GM19328 (cell line): Measurements from ENCODE around the gene SLC12A7.

Experiments used
- ATAC-seq: cut with Tn5 transposase; IDR thresholded peaks from one replicate; pipeline ENCODE4 v1.9.1; 2021; ENCODE audit warnings: mild to moderate bottlenecking, moderate library complexity; ENCODE audit not compliant: unreplicated experiment

Gene SLC12A7

DNA sequence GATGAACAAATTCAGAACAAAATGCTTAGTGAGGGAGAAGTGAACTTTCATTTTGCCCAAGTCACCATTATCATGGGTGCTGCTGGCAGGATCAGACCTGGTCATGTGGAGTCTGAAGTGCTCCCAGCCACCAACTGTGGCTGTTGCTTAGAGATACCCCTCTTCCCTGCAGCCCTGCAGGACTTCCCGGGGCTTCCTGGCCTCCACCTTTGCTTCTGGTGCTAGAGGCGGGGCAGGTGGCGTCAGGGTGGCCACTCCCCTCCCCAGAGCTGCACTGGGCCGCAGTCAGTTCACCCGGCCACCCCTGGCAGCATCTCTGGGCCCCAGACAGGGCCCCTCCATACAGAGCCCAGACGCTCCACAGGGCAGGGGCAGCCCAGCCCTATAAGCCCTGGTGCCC is 30.0 kb upstream of the SLC12A7 start:
- no peak for ATAC-seq

DNA sequence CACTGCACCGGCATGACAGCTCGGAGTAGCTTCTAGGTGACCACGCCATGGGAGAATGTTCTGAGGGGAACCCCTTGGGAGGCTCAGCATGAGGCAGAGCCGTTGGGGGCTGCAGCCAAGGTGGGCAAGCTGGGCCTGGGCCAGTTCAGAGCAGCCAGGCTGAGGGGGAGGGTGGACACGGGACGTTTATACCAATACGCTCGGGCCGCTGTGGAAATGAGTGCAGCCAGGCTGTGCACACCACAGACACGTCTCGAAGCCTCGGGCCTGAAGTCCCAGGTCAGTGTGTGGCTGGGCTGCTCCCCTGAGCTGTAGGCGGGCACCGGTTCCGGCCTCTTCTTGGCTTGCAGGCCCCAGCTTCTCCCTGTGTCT is 28.9 kb upstream of the SLC12A7 start:
- ATAC-seq: no peak

- ATAC-seq: peak; percentile 78
Observed at GRCh38 chr5:1140171-1140817, 28.4 kb upstream of the SLC12A7 start.

- ATAC-seq: no peak
Observed at GRCh38 chr5:1139331-1140170, 27.7 kb upstream of the SLC12A7 start.

DNA sequence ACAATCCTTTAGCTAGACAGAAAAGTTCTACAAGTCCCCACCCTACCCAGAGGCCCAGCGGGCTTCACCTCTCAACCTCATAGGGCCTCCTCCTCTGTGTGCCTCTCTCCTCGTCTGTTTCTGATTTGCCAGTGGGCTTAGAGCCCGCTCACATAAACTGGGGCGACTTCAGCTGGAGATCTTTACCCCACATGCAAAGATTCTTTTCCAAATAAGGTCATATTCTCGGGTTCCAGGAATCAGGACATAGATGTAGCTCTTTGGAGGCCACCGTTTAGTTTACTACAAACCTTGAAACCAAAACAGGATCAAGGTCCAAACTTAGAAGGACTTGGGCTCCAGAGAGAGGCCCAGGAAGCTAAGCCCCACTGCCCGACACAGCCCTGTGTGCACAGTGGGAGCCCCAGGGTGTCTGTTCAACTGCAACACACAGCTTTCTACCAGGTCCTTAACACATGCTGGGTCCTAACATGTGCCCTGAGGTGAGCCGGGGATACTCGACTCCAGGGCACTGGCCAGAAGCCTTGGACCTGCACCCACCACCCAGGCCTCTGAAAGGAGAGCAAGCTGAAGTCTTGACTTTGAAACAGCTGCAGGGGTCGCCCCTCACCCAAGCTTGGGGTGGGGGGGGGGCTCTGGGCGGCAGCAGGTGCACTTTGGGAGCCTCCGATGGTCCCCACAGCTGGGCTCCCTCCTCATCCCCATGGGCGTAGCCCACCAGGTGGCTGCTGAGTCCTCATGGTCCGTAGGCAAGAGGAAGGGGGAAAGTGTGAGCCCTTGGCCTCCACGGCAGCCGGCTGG is 26.8 kb upstream of the SLC12A7 start:
- ATAC-seq: no peak

- no peak for ATAC-seq
Observed at GRCh38 chr5:1137567-1138444, 25.9 kb upstream of the SLC12A7 start.

DNA sequence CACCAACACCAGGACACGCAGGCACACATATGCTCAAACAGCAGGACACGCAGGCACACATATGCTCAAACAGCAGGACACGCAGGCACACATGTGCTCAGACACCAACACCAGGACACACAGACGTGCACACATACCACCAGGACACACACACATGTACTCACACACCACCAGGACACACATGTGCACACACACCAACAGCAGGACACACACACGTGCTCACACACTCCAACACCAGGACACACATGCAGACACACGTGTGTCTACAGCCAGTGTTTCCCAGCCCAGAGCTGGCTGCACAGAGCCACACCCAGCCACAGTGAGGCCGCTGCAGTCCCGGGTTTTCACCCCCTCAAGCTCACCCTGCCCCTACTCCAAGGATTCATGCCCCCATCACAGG is 25.0 kb upstream of the SLC12A7 start:
- ATAC-seq: no peak

GRCh38 chr5:1135696-1136525 is 24.0 kb upstream of the SLC12A7 start:
- no peak for ATAC-seq

- no peak for ATAC-seq
Observed at GRCh38 chr5:1134478-1134877, 22.6 kb upstream of the SLC12A7 start.

GRCh38 chr5:1133510-1134201 is 21.8 kb upstream of the SLC12A7 start:
- no peak for ATAC-seq

GRCh38 chr5:1133108-1133507 is 21.2 kb upstream of the SLC12A7 start:
- ATAC-seq: no peak

- ATAC-seq: no peak
Observed at GRCh38 chr5:1132570-1132969, 20.7 kb upstream of the SLC12A7 start.

- ATAC-seq: no peak
Observed at GRCh38 chr5:1131726-1132125, 19.9 kb upstream of the SLC12A7 start.

DNA sequence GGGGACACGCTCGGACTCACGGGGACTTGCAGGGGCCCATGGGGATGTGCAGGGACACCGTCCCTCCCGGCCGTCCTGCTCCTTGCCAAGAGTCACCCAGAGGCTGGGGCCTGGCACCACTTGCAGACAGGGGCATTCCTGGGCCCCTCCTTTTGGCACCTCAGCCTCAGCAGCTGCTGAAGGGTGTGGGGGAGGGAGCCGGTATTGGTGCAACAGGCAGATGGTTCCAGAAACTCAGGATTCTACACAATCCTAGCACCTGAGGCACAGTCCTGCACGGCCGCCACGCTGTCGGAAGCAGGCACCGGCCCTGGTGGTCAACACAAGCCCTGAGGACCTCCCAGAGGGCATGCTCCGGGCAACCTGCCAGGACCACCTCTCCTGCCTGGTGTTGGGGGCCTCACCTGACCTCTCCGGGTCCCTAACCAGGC is 19.3 kb upstream of the SLC12A7 start:
- no peak for ATAC-seq

GRCh38 chr5:1130218-1130946 is 18.5 kb upstream of the SLC12A7 start:
- ATAC-seq: no peak

DNA sequence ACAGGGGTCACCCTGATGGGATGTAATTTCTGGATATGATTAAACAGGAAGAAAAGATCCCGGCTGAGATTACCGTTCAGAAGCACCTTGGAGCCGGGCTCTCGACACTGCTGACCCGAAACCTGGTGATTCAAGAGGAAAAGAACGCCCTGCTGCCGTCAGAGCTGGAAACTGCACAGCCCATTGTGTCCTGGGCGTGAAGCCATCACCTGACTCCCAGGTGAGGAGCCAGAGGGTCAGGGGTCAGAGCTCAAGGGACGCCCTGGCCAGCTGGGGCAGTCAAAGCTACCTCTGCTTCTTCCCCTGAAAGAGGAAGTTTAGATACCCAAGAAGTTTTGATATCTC is 17.8 kb upstream of the SLC12A7 start:
- ATAC-seq: no peak

- ATAC-seq: no peak
Observed at GRCh38 chr5:1128977-1129710, 17.3 kb upstream of the SLC12A7 start.
